ENCODE measurements around the gene CFAP141. TPM values are rescaled to one million over a fixed set of nuclear protein-coding genes. Genes with fewer than 3 reads are reported as not detected.

CFAP141 gene
- total and polyA plus RNA-seq, 2 of the 13 experiments (the other 11 are each of a cell fraction or from before 2014, with no cell fraction given): not detected

- H3K4me1 ChIP-seq (ENCODE audit: insufficient read depth, low read length): no peaks in the 10 kb centered on the region
- no peak within 1 kb of the TSS for H3K4me3 ChIP-seq (replicated peaks in 1 of 3; ENCODE audit: insufficient read depth in 1 of 3, low read depth in 2 of 3, low read length in 3 of 3)
- H3K9me3 ChIP-seq (ENCODE audit: low read length): no peaks in the 10 kb centered on the region
- no peak within 1 kb of the TSS for H3K9ac ChIP-seq (ENCODE audit: insufficient read depth, low read depth, low read length)
- no peaks in the 10 kb centered on the region for H3K79me2 ChIP-seq (ENCODE audit: insufficient read depth, low read length)
- H3K27me3 ChIP-seq (ENCODE audit: control insufficient read depth in 1 of 2, insufficient read depth in 2 of 2, low read length in 2 of 2): no peaks in the 10 kb centered on the region
- no peak for FAIRE-seq
- ATAC-seq: no peak; the same call in 1 of the 3 replicates
- no peak within 1 kb of the TSS for H2AFZ ChIP-seq (ENCODE audit: low read length)
- intact Hi-C loops (cut with micrococcal nuclease; ENCODE audit: unreplicated experiment): no loop called here
- ChIA-PET POLR2A (no interaction called here), CTCF (ENCODE audit: low intra/inter-chr PET ratio, low total read pairs) (no interaction called here)
- TF ChIP-seq AGO2 (optimal IDR thresholded peaks at IDR 0.05; ENCODE audit: low read depth, low read length): peak; percentile 87
- no peak for TF ChIP-seq ARID3A (IDR thresholded peaks at IDR 0.05; ENCODE audit: low read depth, low read length)
- BruUV-seq (replicated peaks): no TSS peak
- WGBS (ENCODE audit: low lambda C conversion rate): 95% methylated on average over 27 of the region's 29 CpGs
- in situ Hi-C loops (cut with HindIII; ENCODE audit: extremely low pct_ligation_motif_present, low pct_unique_long_range_greater_than_20kb): no loop called here
- no peak within 1 kb of the TSS for H3K27ac ChIP-seq (ENCODE audit: extremely low read length, insufficient read depth, low read length)
- H3K36me3 ChIP-seq (replicated peaks in 1 of 2; ENCODE audit: control insufficient read depth in 1 of 2, insufficient read depth in 2 of 2, low read length in 2 of 2): peaks cover 7 to 26% of the 10 kb centered on the region in 2 experiments
- H4K20me1 ChIP-seq (ENCODE audit: insufficient read depth, low read length): no peaks in the 10 kb centered on the region; the same call in 1 of the 2 replicates
- no peak within 1 kb of the TSS for H3K4me2 ChIP-seq (ENCODE audit: low read depth, low read length)
- no peak for DNase-seq (ENCODE audit: low spot score)
Measured at GRCh38 chr1:154154534-154155191, 51.5 kb downstream of the CFAP141 start, which contains the start of gene NUP210L. Gene NUP210L, minus strand, starts transcription at chr1:154155073.

- H3K27ac ChIP-seq (ENCODE audit: extremely low read length, insufficient read depth, low read length): no peak overlapping the region
- H3K79me2 ChIP-seq (ENCODE audit: insufficient read depth, low read length): no peaks in the 10 kb centered on the region
- TF ChIP-seq ZNF629 (CRISPR knock-in tag; conservative IDR thresholded peaks at IDR 0.05) (peak; percentile 71), ZNF235 (CRISPR knock-in tag; IDR thresholded peaks at IDR 0.05; ENCODE audit: borderline replicate concordance) (no peak)
- 95% methylated on average over 6 of the region's 6 CpGs for WGBS (ENCODE audit: low lambda C conversion rate)
- no peak for FAIRE-seq
- intact Hi-C loops (cut with micrococcal nuclease; ENCODE audit: unreplicated experiment): no loop called here
- no peak overlapping the region for H3K4me2 ChIP-seq (ENCODE audit: low read depth, low read length)
- H3K9me3 ChIP-seq (ENCODE audit: low read length): no peaks in the 10 kb centered on the region
- H3K4me1 ChIP-seq (ENCODE audit: insufficient read depth, low read length): no peaks in the 10 kb centered on the region
- no peak for ATAC-seq
- DNase-seq (ENCODE audit: low spot score): no peak
- H3K36me3 ChIP-seq (replicated peaks in 1 of 2; ENCODE audit: control insufficient read depth in 1 of 2, insufficient read depth in 2 of 2, low read length in 2 of 2): peaks cover 2 to 20% of the 10 kb centered on the region in 2 experiments; a peak in 4 of 5 replicates
- POLR2A ChIA-PET: no interaction called here
- CTCF ChIA-PET (ENCODE audit: low intra/inter-chr PET ratio, low total read pairs): no interaction called here
- no peak overlapping the region for H3K9ac ChIP-seq (ENCODE audit: insufficient read depth, low read depth, low read length)
- in situ Hi-C loops (cut with HindIII; ENCODE audit: extremely low pct_ligation_motif_present, low pct_unique_long_range_greater_than_20kb): no loop called here
- no TSS peak for BruUV-seq (replicated peaks)
- no peak overlapping the region for H2AFZ ChIP-seq (ENCODE audit: low read length)
- H3K4me3 ChIP-seq (replicated peaks in 1 of 3; ENCODE audit: insufficient read depth in 1 of 3, low read depth in 2 of 3, low read length in 3 of 3): no peak overlapping the region
- H4K20me1 ChIP-seq (ENCODE audit: insufficient read depth, low read length): no peaks in the 10 kb centered on the region
- no peaks in the 10 kb centered on the region for H3K27me3 ChIP-seq (ENCODE audit: control insufficient read depth in 1 of 2, insufficient read depth in 2 of 2, low read length in 2 of 2)
Measured at GRCh38 chr1:154154053-154154452, 52.1 kb downstream of the CFAP141 start.

Data from HepG2 (cell line).